Smooth muscle cell (in vitro differentiated cells): ENCODE measurements around the gene YES1. TPM values are rescaled to one million over a fixed set of nuclear protein-coding genes. Genes with fewer than 3 reads are reported as not detected.

Experiments used
- DNase-seq: peaks from one replicate; lab custom pipeline; 2025; ENCODE audit not compliant: unreplicated experiment; lab: John Stamatoyannopoulos, UW
- H2AFZ ChIP-seq: fragments of 200-600 bp; sonication (generic); 2 replicates; pipeline ENCODE4 v1.6.0; 2016; ENCODE audit warnings: antibody characterized with exemption, low read depth, mild to moderate bottlenecking
- H3F3A ChIP-seq: fragments of 200-600 bp; sonication (generic); 2 replicates; pipeline ENCODE4 v1.6.0; 2017; ENCODE audit warnings: antibody characterized with exemption, low read depth
- H3K27ac ChIP-seq: fragments of 200-600 bp; sonication (generic); 2 replicates; pipeline ENCODE4 v1.5.1; 2016; ENCODE audit warnings: low read depth, mild to moderate bottlenecking
- H3K27me3 ChIP-seq: fragments of 200-600 bp; sonication (generic); 2 replicates; pipeline ENCODE4 v1.6.1; 2016; ENCODE audit warnings: low read depth, mild to moderate bottlenecking
- H3K36me3 ChIP-seq: fragments of 200-600 bp; sonication (generic); 2 replicates; pipeline ENCODE4 v1.5.1; 2016; ENCODE audit warnings: low read depth
- H3K4me1 ChIP-seq: fragments of 200-600 bp; sonication (generic); 2 replicates; pipeline ENCODE4 v1.5.1; 2016; ENCODE audit warnings: low read depth
- H3K4me2 ChIP-seq: fragments of 200-600 bp; sonication (generic); 2 replicates; pipeline ENCODE4 v1.6.0; 2016; ENCODE audit warnings: mild to moderate bottlenecking
- H3K4me3 ChIP-seq: fragments of 200-600 bp; sonication (generic); 2 replicates; pipeline ENCODE4 v1.5.1; 2016; ENCODE audit warnings: mild to moderate bottlenecking
- H3K79me2 ChIP-seq: fragments of 200-600 bp; sonication (generic); 2 replicates; pipeline ENCODE4 v1.6.0; 2016; ENCODE audit warnings: low read depth, mild to moderate bottlenecking
- H3K9ac ChIP-seq: fragments of 200-600 bp; sonication (generic); 2 replicates; pipeline ENCODE4 v1.6.0; 2016; ENCODE audit warnings: low read depth
- H3K9me3 ChIP-seq: fragments of 200-600 bp; sonication (generic); replicated peaks from 2 replicates; pipeline ENCODE4 v1.5.1; 2016; ENCODE audit warnings: low read depth
- H4K20me1 ChIP-seq: fragments of 200-600 bp; sonication (generic); 2 replicates; pipeline ENCODE4 v1.6.0; 2016; ENCODE audit warnings: low read depth
- CTCF ChIP-seq: fragments of 200-600 bp; sonication (generic); IDR thresholded peaks from 2 replicates; pipeline ENCODE4 v1.5.1; 2017; ENCODE audit warnings: borderline replicate concordance, mild to moderate bottlenecking, antibody characterized with exemption; ENCODE audit not compliant: insufficient read depth, poor library complexity, severe bottlenecking
- WGBS: methylation state at CpG from one replicate; pipeline ENCODE4 v1.1.7; 2016; ENCODE audit warnings: low lambda C conversion rate; 5-methylcytosine and 5-hydroxymethylcytosine counted together
- polyA plus RNA-seq: library from polyadenylated mRNA; unstranded; fragments of >200 nt; fragmentation: Nextera tagmentation; extraction: Ambion mirVana; gene quantifications from 2 replicates; pipeline ENCODE4 v1.2.1, GENCODE V29; 2016
- total RNA-seq: library from RNA; depleted of rRNA; stranded (reverse); fragments of >200 nt; gene quantifications from 2 replicates; pipeline ENCODE4 v1.2.3, GENCODE V29; 2014

The YES1 gene
- total and polyA plus RNA-seq, 2 experiments from 2014 or later = 22.6 to 179 TPM

- H3K4me2 ChIP-seq = no peak overlapping the region
- H3K9me3 ChIP-seq = no peaks in the 10 kb centered on the region
- H2AFZ ChIP-seq = no peak overlapping the region
- no peaks in the 10 kb centered on the region for H3K36me3 ChIP-seq
- H3K27ac ChIP-seq = no peak overlapping the region
- H4K20me1 ChIP-seq = no peaks in the 10 kb centered on the region
- DNase-seq = no peak
- H3F3A ChIP-seq = no peaks in the 10 kb centered on the region
- H3K4me3 ChIP-seq = no peak overlapping the region
- H3K4me1 ChIP-seq = peaks cover 4% of the 10 kb centered on the region
- H3K9ac ChIP-seq = no peak overlapping the region
- TF ChIP-seq CTCF = no peak
- no peaks in the 10 kb centered on the region for H3K27me3 ChIP-seq
- WGBS = 84% methylated on average over 6 of the region's 6 CpGs
- H3K79me2 ChIP-seq = no peaks in the 10 kb centered on the region
Observed at GRCh38 chr18:827093-827677, 15.1 kb upstream of the YES1 start.

DNA sequence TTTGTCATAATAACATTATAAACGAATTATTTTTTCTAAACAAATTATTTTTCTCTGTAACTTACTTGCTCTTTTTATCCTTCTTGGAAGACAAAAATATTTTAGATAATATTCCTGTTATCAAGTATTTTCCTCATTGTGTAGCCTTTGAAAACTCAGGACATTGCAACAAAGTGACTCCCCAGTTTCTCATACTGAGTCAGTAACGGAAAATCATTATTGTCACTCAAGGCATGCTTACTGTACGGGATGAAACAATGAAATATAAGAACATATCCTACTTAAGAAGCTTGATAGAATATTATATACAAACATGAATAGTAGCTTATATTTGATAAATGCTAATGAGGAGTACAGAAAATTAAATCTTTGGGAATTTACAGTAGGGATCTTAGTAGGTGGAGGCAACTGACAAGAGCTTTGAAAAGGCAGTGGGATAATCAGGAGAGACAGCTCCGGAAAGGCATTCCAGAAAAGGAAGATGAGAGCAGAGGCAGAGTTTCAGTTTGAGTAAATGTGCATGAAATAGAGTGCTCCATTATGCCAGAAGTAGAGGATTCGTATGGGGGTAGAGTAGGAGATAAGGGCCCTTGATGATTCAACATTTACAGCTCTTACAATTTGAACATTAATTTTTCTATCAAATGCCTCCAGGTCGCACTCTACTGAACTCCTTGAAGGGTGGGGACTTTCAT lies 14.0 kb upstream of the YES1 start:
- Histone ChIP-seq H4K20me1 (no peaks in the 10 kb centered on the region), H3K4me2 (no peak overlapping the region), H3K27ac (no peak overlapping the region), H3K9ac (no peak overlapping the region), H3K4me1 (peaks cover 4% of the 10 kb centered on the region), H3F3A (no peaks in the 10 kb centered on the region), H3K4me3 (no peak overlapping the region), H3K27me3 (no peaks in the 10 kb centered on the region), H2AFZ (no peak overlapping the region), H3K79me2 (no peaks in the 10 kb centered on the region), H3K36me3 (no peaks in the 10 kb centered on the region), H3K9me3 (no peaks in the 10 kb centered on the region)
- DNase-seq = no peak
- 94% methylated on average over 6 of the region's 6 CpGs for WGBS
- no peak for TF ChIP-seq CTCF

DNA sequence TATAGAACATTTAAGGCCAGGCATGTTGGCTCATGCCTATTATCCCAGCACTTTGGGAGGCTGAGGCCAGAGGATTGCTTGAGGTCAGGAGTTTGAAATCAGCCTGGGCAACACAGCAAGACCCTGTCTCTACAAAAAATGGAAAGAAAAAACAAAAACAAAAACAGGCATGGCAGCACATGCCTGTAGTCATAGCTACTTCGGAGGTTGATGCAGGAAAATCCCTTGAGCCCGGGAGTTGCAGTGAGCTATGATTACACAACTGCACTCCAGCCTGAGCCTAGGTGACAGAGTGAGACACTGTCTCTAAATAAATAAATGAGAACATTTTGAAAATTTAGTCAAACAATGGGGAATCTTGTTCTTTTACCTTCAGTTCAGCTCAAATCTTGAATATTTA lies 12.1 kb upstream of the YES1 start:
- TF ChIP-seq CTCF = no peak

More for the DNA sequence above, 12.1 kb upstream of the YES1 start:
- no peak for DNase-seq
- no peak overlapping the region for H3K4me3 ChIP-seq
- H3F3A ChIP-seq = no peaks in the 10 kb centered on the region
- no peaks in the 10 kb centered on the region for H4K20me1 ChIP-seq
- no peak overlapping the region for H3K27ac ChIP-seq
- H3K9me3 ChIP-seq = no peaks in the 10 kb centered on the region
- WGBS = 55% methylated on average over 2 of the region's 2 CpGs
- H3K4me1 ChIP-seq = no peaks in the 10 kb centered on the region
- no peaks in the 10 kb centered on the region for H3K27me3 ChIP-seq
- H3K4me2 ChIP-seq = no peak overlapping the region
- no peak overlapping the region for H2AFZ ChIP-seq
- no peak overlapping the region for H3K9ac ChIP-seq
- no peaks in the 10 kb centered on the region for H3K36me3 ChIP-seq
- H3K79me2 ChIP-seq = no peaks in the 10 kb centered on the region
